ENCODE results near the gene ZNF429. TPM values are rescaled to one million over a fixed set of nuclear protein-coding genes. Genes with fewer than 3 reads are reported as not detected.

ZNF429 gene
- total and polyA plus RNA-seq, 2 of the 4 experiments (the other 2 are of a cell fraction) = 4.3 to 6.4 TPM

- Histone ChIP-seq H3K4me2 (ENCODE audit: low read depth, low read length) (no peak overlapping the region; the same call in 1 of the 2 replicates), H3K79me1 (ENCODE audit: low read depth in 1 of 2, low read length in 2 of 2) (no peaks in the 10 kb centered on the region), H3K23ac (ENCODE audit: low read depth, low read length) (no peak overlapping the region), H4K91ac (ENCODE audit: insufficient read depth, low read depth, low read length) (no peak overlapping the region), H4K5ac (ENCODE audit: low read depth, low read length) (no peak overlapping the region), H2AK5ac (ENCODE audit: low read depth, low read length) (no peak overlapping the region), H3K9me1 (ENCODE audit: insufficient read depth, low read length) (no peaks in the 10 kb centered on the region), H3K4me1 (ENCODE audit: control insufficient read depth, insufficient read depth, low read length) (no peaks in the 10 kb centered on the region), H3K9ac (ENCODE audit: low read depth, low read length) (no peak overlapping the region), H2BK15ac (ENCODE audit: low read depth, low read length) (no peak overlapping the region), H2BK20ac (ENCODE audit: low read depth, low read length) (no peak overlapping the region), H2AFZ (replicated peaks; ENCODE audit: low read length, poor library complexity) (no peak overlapping the region), H3K18ac (ENCODE audit: low read depth, low read length) (no peak overlapping the region), H3K14ac (replicated peaks; ENCODE audit: low read depth, low read length) (no peak overlapping the region), H3K56ac (ENCODE audit: extremely low read depth, insufficient read depth, low read length) (no peak overlapping the region), H3K27ac (ENCODE audit: insufficient read depth, low read length) (no peak overlapping the region), H3K36me3 (ENCODE audit: control insufficient read depth, insufficient read depth, low read length) (no peaks in the 10 kb centered on the region), H3K4me3 (ENCODE audit: insufficient read depth, low read depth, low read length) (no peak overlapping the region), H2AK9ac (replicated peaks; ENCODE audit: low read depth, low read length, poor library complexity) (no peak overlapping the region), H4K20me1 (ENCODE audit: insufficient read depth, low read length) (no peaks in the 10 kb centered on the region), H2BK5ac (ENCODE audit: low read depth, low read length, poor library complexity, severe bottlenecking) (no peak overlapping the region), H2BK120ac (ENCODE audit: low read depth, low read length) (no peak overlapping the region), H3K27me3 (ENCODE audit: control insufficient read depth, insufficient read depth, low read length) (no peaks in the 10 kb centered on the region), H4K8ac (ENCODE audit: low read depth in 2 of 2, low read length in 2 of 2) (no peak overlapping the region), H3K4ac (ENCODE audit: low read depth, low read length) (no peak overlapping the region), H3K9me3 (ENCODE audit: control insufficient read depth, insufficient read depth, low read length) (peaks cover 10% of the 10 kb centered on the region)
- 50% methylated on average over 5 of the region's 8 CpGs; no CpG with 5 or more reads in 1 of the 2 experiments for WGBS, 2 experiments (ENCODE audit: extremely low coverage in 2 of 2, insufficient read length in 1 of 2)
- intact Hi-C loops (cut with micrococcal nuclease) (no loop called here), dilution Hi-C loops (cut with HindIII; ENCODE audit: low sequenced_read_pairs, unreplicated experiment) (no loop called here), in situ Hi-C loops (cut with MboI; ENCODE audit: low sequenced_read_pairs) (no loop called here)
- TF ChIP-seq BHLHE40 (IDR thresholded peaks at IDR 0.05; ENCODE audit: low read depth, low read length) (no peak), RAD21 (IDR thresholded peaks at IDR 0.05; ENCODE audit: low read length) (no peak)
- ChIA-PET CTCF (interaction anchor here (0.6 kb wide), 1 partner anchor 39 kb away, joined by 7 read pairs; no protein-coding TSS in a partner anchor), POLR2A (ENCODE audit: unreplicated experiment) (no interaction called here)
- no TSS peak for BruUV-seq (replicated peaks)
- DNase-seq (no peak), ATAC-seq (ENCODE audit: low read depth) (peak; percentile 46)
These were observed 98.2 kb downstream of the ZNF429 start for GRCh38 chr19:21603431-21604231.
